ENCODE results near the gene LIN28A. TPM values are rescaled to one million over a fixed set of nuclear protein-coding genes. Genes with fewer than 3 reads are reported as not detected.

LIN28A gene
- total RNA-seq, 4 donors from 2014 or later, result not detected

- no peak for ATAC-seq
- WGBS, 2 donors (ENCODE audit: low coverage in 1 of 2), result 57 to 83% methylated on average over 1 to 2 of the region's 2 CpGs
- peaks cover 0 to 100% of the 10 kb centered on the region in 2 donors for H3K36me3 ChIP-seq
These were observed 29.6 kb downstream of the LIN28A start for GRCh38 chr1:26440259-26440658.

GRCh38 chr1:26449868-26450267 lies 39.3 kb downstream of the LIN28A start:
- 40 to 80% methylated on average over 1 to 2 of the region's 3 CpGs for WGBS, 2 donors (ENCODE audit: low coverage in 1 of 2)
- no peaks in the 10 kb centered on the region for H3K27me3 ChIP-seq
- H3K9me3 ChIP-seq, result no peaks in the 10 kb centered on the region
- no peak overlapping the region for H3K27ac ChIP-seq
- no peak for ATAC-seq
- H3K4me3 ChIP-seq, result no peak overlapping the region
- TF ChIP-seq POLR2A (IDR thresholded peaks at IDR 0.05) (no peak), CTCF (IDR thresholded peaks at IDR 0.05) (no peak), EP300 (IDR thresholded peaks at IDR 0.05) (no peak), POLR2AphosphoS5 (IDR thresholded peaks at IDR 0.05) (no peak)
- peaks cover 0 to 98% of the 10 kb centered on the region in 2 donors for H3K36me3 ChIP-seq
- H3K4me1 ChIP-seq, result no peaks in the 10 kb centered on the region

More at GRCh38 chr1:26440259-26440658, 29.6 kb downstream of the LIN28A start:
- no peak overlapping the region for H3K27ac ChIP-seq
- no peaks in the 10 kb centered on the region for H3K4me1 ChIP-seq
- H3K4me3 ChIP-seq, result no peak overlapping the region
- TF ChIP-seq EP300 (IDR thresholded peaks at IDR 0.05) (no peak), POLR2AphosphoS5 (IDR thresholded peaks at IDR 0.05) (no peak), POLR2A (IDR thresholded peaks at IDR 0.05) (no peak), CTCF (IDR thresholded peaks at IDR 0.05) (no peak)
- H3K9me3 ChIP-seq, result no peaks in the 10 kb centered on the region
- H3K27me3 ChIP-seq, result no peaks in the 10 kb centered on the region

GRCh38 chr1:26450908-26451307 lies 40.3 kb downstream of the LIN28A start:
- no peak for ATAC-seq
- Histone ChIP-seq H3K36me3 (peaks cover 0 to 98% of the 10 kb centered on the region in 2 donors), H3K4me1 (no peaks in the 10 kb centered on the region), H3K4me3 (no peak overlapping the region), H3K27me3 (no peaks in the 10 kb centered on the region), H3K9me3 (no peaks in the 10 kb centered on the region), H3K27ac (no peak overlapping the region)
- TF ChIP-seq POLR2A (IDR thresholded peaks at IDR 0.05) (no peak), POLR2AphosphoS5 (IDR thresholded peaks at IDR 0.05) (no peak), EP300 (IDR thresholded peaks at IDR 0.05) (no peak), CTCF (IDR thresholded peaks at IDR 0.05) (no peak)
- WGBS, 2 donors (ENCODE audit: low coverage in 1 of 2), result 81 to 92% methylated on average over 3 of the region's 3 CpGs

- Histone ChIP-seq H3K4me3 (no peak overlapping the region), H3K27me3 (no peaks in the 10 kb centered on the region), H3K9me3 (no peaks in the 10 kb centered on the region), H3K27ac (no peak overlapping the region), H3K4me1 (no peaks in the 10 kb centered on the region), H3K36me3 (peaks cover 0 to 95% of the 10 kb centered on the region in 2 donors)
- TF ChIP-seq EP300 (IDR thresholded peaks at IDR 0.05) (no peak), CTCF (IDR thresholded peaks at IDR 0.05) (no peak), POLR2A (IDR thresholded peaks at IDR 0.05) (no peak), POLR2AphosphoS5 (IDR thresholded peaks at IDR 0.05) (no peak)
- WGBS, 2 donors (ENCODE audit: low coverage in 1 of 2), result 87 to 89% methylated on average over 3 to 4 of the region's 5 CpGs
- no peak for ATAC-seq
These were observed 42.0 kb downstream of the LIN28A start for GRCh38 chr1:26452459-26453183.

GRCh38 chr1:26459148-26459547 lies 48.5 kb downstream of the LIN28A start:
- Histone ChIP-seq H3K9me3 (no peaks in the 10 kb centered on the region), H3K36me3 (peaks cover 0 to 98% of the 10 kb centered on the region in 2 donors), H3K4me1 (no peaks in the 10 kb centered on the region), H3K27ac (no peak overlapping the region), H3K27me3 (no peaks in the 10 kb centered on the region), H3K4me3 (no peak overlapping the region)
- 91% methylated on average over 1 of the region's 1 CpG for WGBS, 2 donors (ENCODE audit: low coverage in 1 of 2)
- ATAC-seq, result no peak
- TF ChIP-seq POLR2A (IDR thresholded peaks at IDR 0.05) (no peak), CTCF (IDR thresholded peaks at IDR 0.05) (no peak), EP300 (IDR thresholded peaks at IDR 0.05) (no peak), POLR2AphosphoS5 (IDR thresholded peaks at IDR 0.05) (no peak)

Measured in gastroesophageal sphincter (tissue), 4 donors.